Esophagus squamous epithelium (tissue), 4 donors: ENCODE data around the gene ABHD3.

Experiments used
- POLR2A ChIP-seq, 4 donors: fragments of 450-650 bp; IDR thresholded peaks; one replicate each; pipeline ENCODE4 v1.6.1; 2017; ENCODE audit warnings: antibody characterized with exemption in 4 of 4, mild to moderate bottlenecking in 4 of 4, moderate library complexity in 3 of 4
- TF ChIP-seq, protein P1 (sequence below), 6 experiments: fragments of 450-650 bp in 4 of 6; fragments of 200-600 bp in 2 of 6; sonication (generic) in 2 of 6; IDR thresholded peaks; one replicate each; pipeline ENCODE4 v1.5.1; 2016 to 2019; ENCODE audit warnings: antibody characterized with exemption in 6 of 6, mild to moderate bottlenecking in 4 of 6, moderate library complexity in 4 of 6

DNA sequence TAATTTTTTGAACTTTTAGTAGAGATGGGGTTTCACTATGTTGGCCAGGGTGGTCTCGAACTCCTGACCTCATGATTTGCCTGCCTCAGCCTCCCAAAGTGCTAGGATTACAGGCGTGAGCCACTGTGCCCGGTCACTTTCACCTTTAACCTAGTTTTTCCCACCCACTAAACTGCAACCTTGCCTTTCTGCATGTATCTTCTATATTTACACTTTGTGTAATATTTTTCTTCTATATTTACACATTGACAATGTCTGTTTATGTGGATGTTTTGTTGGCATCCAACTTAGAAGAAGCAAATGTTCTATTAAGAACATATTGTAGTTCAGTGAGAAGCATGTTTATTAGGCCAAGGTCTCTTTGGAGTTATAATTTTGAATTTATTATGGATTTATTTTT, 65.8 kb downstream of the ABHD3 start:
- TF ChIP-seq POLR2A (IDR thresholded peaks at IDR 0.05) = no peak
- TF ChIP-seq, protein P1, sequence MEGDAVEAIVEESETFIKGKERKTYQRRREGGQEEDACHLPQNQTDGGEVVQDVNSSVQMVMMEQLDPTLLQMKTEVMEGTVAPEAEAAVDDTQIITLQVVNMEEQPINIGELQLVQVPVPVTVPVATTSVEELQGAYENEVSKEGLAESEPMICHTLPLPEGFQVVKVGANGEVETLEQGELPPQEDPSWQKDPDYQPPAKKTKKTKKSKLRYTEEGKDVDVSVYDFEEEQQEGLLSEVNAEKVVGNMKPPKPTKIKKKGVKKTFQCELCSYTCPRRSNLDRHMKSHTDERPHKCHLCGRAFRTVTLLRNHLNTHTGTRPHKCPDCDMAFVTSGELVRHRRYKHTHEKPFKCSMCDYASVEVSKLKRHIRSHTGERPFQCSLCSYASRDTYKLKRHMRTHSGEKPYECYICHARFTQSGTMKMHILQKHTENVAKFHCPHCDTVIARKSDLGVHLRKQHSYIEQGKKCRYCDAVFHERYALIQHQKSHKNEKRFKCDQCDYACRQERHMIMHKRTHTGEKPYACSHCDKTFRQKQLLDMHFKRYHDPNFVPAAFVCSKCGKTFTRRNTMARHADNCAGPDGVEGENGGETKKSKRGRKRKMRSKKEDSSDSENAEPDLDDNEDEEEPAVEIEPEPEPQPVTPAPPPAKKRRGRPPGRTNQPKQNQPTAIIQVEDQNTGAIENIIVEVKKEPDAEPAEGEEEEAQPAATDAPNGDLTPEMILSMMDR (IDR thresholded peaks at IDR 0.05) = no peak
